ENCODE results near the gene PRDX6.

- TF ChIP-seq CTCF (IDR thresholded peaks at IDR 0.05): no peak
- no peak for TF ChIP-seq EP300 (IDR thresholded peaks at IDR 0.05; ENCODE audit: low read depth)
Observed at GRCh38 chr1:173505391-173505790, 28.3 kb downstream of the PRDX6 start.

All from transverse colon (tissue), 3 donors.